ENCODE data around the gene IFT20.

GRCh38 chr17:28327031-28327607 is 8.2 kb downstream of the IFT20 start:
- no peak for TF ChIP-seq ZNF558 (tag by site-specific recombination; IDR thresholded peaks at IDR 0.05)
- no peak for TF ChIP-seq CTCF (tag by site-specific recombination; IDR thresholded peaks at IDR 0.05)
- no peak for TF ChIP-seq HOXA7 (CRISPR knock-in tag; IDR thresholded peaks at IDR 0.05; ENCODE audit: borderline replicate concordance)
- no peak for TF ChIP-seq TCF7L2 (IDR thresholded peaks at IDR 0.05; ENCODE audit: borderline replicate concordance, low read depth, low read length)
- no peak for TF ChIP-seq ZNF416 (tag by site-specific recombination; IDR thresholded peaks at IDR 0.05)
- no peak for TF ChIP-seq YY1 (tag by site-specific recombination; IDR thresholded peaks at IDR 0.05)
- TF ChIP-seq ZNF121 (tag by site-specific recombination; IDR thresholded peaks at IDR 0.05) = no peak

Data from HEK293 (cell line).